Esophagus squamous epithelium (tissue), 5 donors: ENCODE measurements around the gene TNKS1BP1. TPM values are rescaled to one million over a fixed set of nuclear protein-coding genes. Genes with fewer than 3 reads are reported as not detected.

ENCODE experiments used
- DNase-seq: peaks from one replicate; lab custom pipeline; 2025; lab: John Stamatoyannopoulos, UW
- H3K27ac ChIP-seq, 4 donors: fragments of 200-600 bp; sonication (generic); one replicate each; pipeline ENCODE4 v1.5.1; 2016 to 2019; ENCODE audit warnings: mild to moderate bottlenecking in 1 of 4
- H3K27me3 ChIP-seq, 4 donors: fragments of 200-600 bp; sonication (generic); 1 replicate in 3 of 4; 2 replicates in 1 of 4; pipeline versions ENCODE4 v1.5.1 to v1.6.0; 2017 to 2021; ENCODE audit warnings: antibody characterized with exemption in 1 of 4
- H3K36me3 ChIP-seq, 3 donors: fragments of 200-600 bp; sonication (generic); one replicate each; pipeline ENCODE4 v1.5.1; 2016 to 2019
- H3K4me1 ChIP-seq, 3 donors: fragments of 200-600 bp; sonication (generic); one replicate each; pipeline ENCODE4 v1.5.1; 2017 to 2019
- H3K4me3 ChIP-seq, 4 donors: fragments of 200-600 bp; sonication (generic); 1 replicate in 3 of 4; 2 replicates in 1 of 4; pipeline ENCODE4 v1.5.1; 2016 to 2019; ENCODE audit warnings: mild to moderate bottlenecking in 2 of 4, moderate library complexity in 1 of 4
- H3K9me3 ChIP-seq, 3 donors: fragments of 200-600 bp; sonication (generic); one replicate each; pipeline ENCODE4 v1.5.1; 2016 to 2019
- CTCF ChIP-seq, 6 experiments: fragments of 450-650 bp in 4 of 6; fragments of 200-600 bp in 2 of 6; sonication (generic) in 2 of 6; IDR thresholded peaks; one replicate each; pipeline ENCODE4 v1.5.1; 2016 to 2019; ENCODE audit warnings: antibody characterized with exemption in 6 of 6, mild to moderate bottlenecking in 4 of 6, moderate library complexity in 4 of 6
- POLR2A ChIP-seq, 4 donors: fragments of 450-650 bp; IDR thresholded peaks; one replicate each; pipeline ENCODE4 v1.6.1; 2017; ENCODE audit warnings: antibody characterized with exemption in 4 of 4, mild to moderate bottlenecking in 4 of 4, moderate library complexity in 3 of 4
- WGBS, 2 donors: methylation state at CpG; one replicate each; pipeline ENCODE4 v1.1.5; 2018; 5-methylcytosine and 5-hydroxymethylcytosine counted together
- intact Hi-C: fragments of 100-400 bp; cut with DNase I; formaldehyde crosslinking; loops from one replicate; pipeline ENCODE4 v1.15.0; 2022
- total RNA-seq, 4 donors: library from RNA; depleted of rRNA; stranded (reverse); fragments of >200 nt; gene quantifications; one replicate each; pipeline ENCODE4 v1.1.0, GENCODE V29; 2016
- donor health status: DM: yes; HTN: yes; CAD: no.

TNKS1BP1 gene
- 100 to 1,000 TPM in 3 of 4 donors, 10 to 100 TPM in 1; 94.6 to 212 (median 124) TPM for total RNA-seq

- H3K4me1 ChIP-seq, result peaks cover 36 to 57% (median 39%) of the 10 kb centered on the region in 3 donors
- no peaks in the 10 kb centered on the region for H3K27me3 ChIP-seq
- TF ChIP-seq CTCF (IDR thresholded peaks at IDR 0.05) (peak in 1 of 6 experiments; percentile 13), POLR2A (IDR thresholded peaks at IDR 0.05) (peak in 3 of 4 donors; percentile 48 to 85 (median 79))
- DNase-seq, result peak; percentile 83
- H3K36me3 ChIP-seq, result peaks cover 11 to 50% (median 25%) of the 10 kb centered on the region in 3 donors
- WGBS, 2 donors, result 1% methylated on average over 17 to 37 of the region's 61 CpGs
- intact Hi-C loops, result no loop called here
- no peaks in the 10 kb centered on the region for H3K9me3 ChIP-seq
- H3K27ac ChIP-seq, result peak within 1 kb of the TSS; percentile 96 to 100 (median 99)
- peak within 1 kb of the TSS; percentile 86 to 93 (median 88) for H3K4me3 ChIP-seq
Measured at GRCh38 chr11:57324886-57325734, at the start of gene TNKS1BP1. Gene TNKS1BP1, minus strand, starts transcription at chr11:57324952. Its CDS starts 3,067 bp downstream, at chr11:57321885.

GRCh38 chr11:57373146-57373545 lies 48.4 kb upstream of the TNKS1BP1 start:
- DNase-seq, result no peak
- H3K36me3 ChIP-seq, result no peaks in the 10 kb centered on the region
- peaks cover 0 to 18% (median 0%) of the 10 kb centered on the region in 4 donors for H3K27me3 ChIP-seq
- WGBS, 2 donors, result 37 to 54% methylated on average over 2 to 3 of the region's 3 CpGs
- TF ChIP-seq CTCF (IDR thresholded peaks at IDR 0.05), result no peak
- no peak for TF ChIP-seq POLR2A (IDR thresholded peaks at IDR 0.05)
- no peak overlapping the region for H3K4me3 ChIP-seq
- no peaks in the 10 kb centered on the region for H3K4me1 ChIP-seq
- H3K27ac ChIP-seq, result no peak overlapping the region
- no peaks in the 10 kb centered on the region for H3K9me3 ChIP-seq
- intact Hi-C loops, result no loop called here

GRCh38 chr11:57370941-57371340 lies 46.2 kb upstream of the TNKS1BP1 start:
- Histone ChIP-seq H3K9me3 (no peaks in the 10 kb centered on the region), H3K27me3 (peaks cover 0 to 7% (median 0%) of the 10 kb centered on the region in 4 donors), H3K4me1 (no peaks in the 10 kb centered on the region), H3K36me3 (no peaks in the 10 kb centered on the region), H3K27ac (no peak overlapping the region), H3K4me3 (no peak overlapping the region)
- TF ChIP-seq POLR2A (IDR thresholded peaks at IDR 0.05), result no peak
- no peak for TF ChIP-seq CTCF (IDR thresholded peaks at IDR 0.05)
- no peak for DNase-seq
- intact Hi-C loops, result no loop called here

GRCh38 chr11:57370251-57370650 lies 45.5 kb upstream of the TNKS1BP1 start:
- Histone ChIP-seq H3K4me1 (no peaks in the 10 kb centered on the region), H3K9me3 (no peaks in the 10 kb centered on the region), H3K36me3 (no peaks in the 10 kb centered on the region), H3K27me3 (peaks cover 0 to 7% (median 0%) of the 10 kb centered on the region in 4 donors), H3K27ac (no peak overlapping the region), H3K4me3 (no peak overlapping the region)
- no peak for DNase-seq
- WGBS, 2 donors, result 65 to 77% methylated on average over 7 of the region's 7 CpGs
- TF ChIP-seq POLR2A (IDR thresholded peaks at IDR 0.05) (no peak), CTCF (IDR thresholded peaks at IDR 0.05) (no peak)
- intact Hi-C loops, result no loop called here

- H3K36me3 ChIP-seq, result no peaks in the 10 kb centered on the region
- 54 to 72% methylated on average over 3 to 4 of the region's 5 CpGs for WGBS, 2 donors
- H3K4me1 ChIP-seq, result no peaks in the 10 kb centered on the region
- intact Hi-C loops, result no loop called here
- H3K27ac ChIP-seq, result no peak overlapping the region
- TF ChIP-seq CTCF (IDR thresholded peaks at IDR 0.05) (no peak), POLR2A (IDR thresholded peaks at IDR 0.05) (no peak)
- H3K4me3 ChIP-seq, result no peak overlapping the region
- DNase-seq, result no peak
- peaks cover 0 to 7% (median 0%) of the 10 kb centered on the region in 4 donors for H3K27me3 ChIP-seq
- H3K9me3 ChIP-seq, result no peaks in the 10 kb centered on the region
Measured at GRCh38 chr11:57368845-57369232, 44.1 kb upstream of the TNKS1BP1 start.
